HG03457 (cell line): ENCODE results near the gene MIGA2.

Experiments
- ATAC-seq: cut with Tn5 transposase; IDR thresholded peaks from one replicate; pipeline ENCODE4 v1.9.1; 2021; ENCODE audit warnings: moderate number of reproducible peaks; ENCODE audit not compliant: unreplicated experiment

Gene MIGA2

GRCh38 chr9:129118799-129119198 is 82.4 kb downstream of the MIGA2 start:
- no peak for ATAC-seq

GRCh38 chr9:129121483-129121882 is 85.1 kb downstream of the MIGA2 start:
- ATAC-seq = no peak
